ENCODE results near the gene PDSS2.
"Not testable (repeated sequence)": the region's sequence is repeated elsewhere in the genome, so short reads cannot be mapped to it uniquely, and the experiment has no call there.

Gene PDSS2

DNA sequence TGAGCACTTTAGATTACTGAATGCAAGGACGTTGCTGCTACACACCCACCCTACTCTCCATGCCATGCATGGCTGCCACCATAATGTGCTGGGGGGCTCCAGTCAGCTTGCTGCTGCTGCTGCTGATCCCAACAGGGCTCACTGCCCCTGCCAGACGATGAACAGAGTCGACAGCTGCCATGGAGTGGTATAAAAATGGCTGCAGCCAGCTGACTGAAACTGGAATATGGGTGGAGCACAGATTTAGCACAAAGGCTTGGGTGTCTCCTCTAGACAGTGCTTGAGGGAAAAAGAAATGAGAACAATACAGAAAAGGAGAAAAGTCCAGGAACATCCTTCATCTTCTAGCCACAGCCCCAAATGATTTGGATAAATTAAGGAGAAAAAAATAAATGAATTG lies 150.7 kb downstream of the PDSS2 start:
- Histone ChIP-seq H2AFZ (ENCODE audit: low read depth, low read length, severe bottlenecking) (no peak overlapping the region), H3F3A (ENCODE audit: insufficient read depth) (no peaks in the 10 kb centered on the region), H3K9me2 (replicated peaks; ENCODE audit: insufficient read depth, low read length) (no peaks in the 10 kb centered on the region), H3K79me2 (ENCODE audit: insufficient read depth, low read length) (no peaks in the 10 kb centered on the region), H3K4me2 (ENCODE audit: low read depth, low read length, poor library complexity, severe bottlenecking) (no peak overlapping the region), H3K27ac (ENCODE audit: low read depth, low read length) (no peak overlapping the region), H3K27me3 (ENCODE audit: low read length) (no peaks in the 10 kb centered on the region), H3K36me3 (ENCODE audit: low read length) (no peaks in the 10 kb centered on the region), H4K20me1 (ENCODE audit: low read depth, low read length) (no peaks in the 10 kb centered on the region), H3K4me3 (ENCODE audit: insufficient read depth, low read length, poor library complexity, severe bottlenecking) (no peak overlapping the region), H3K9me3 (ENCODE audit: insufficient read depth, low read length) (no peaks in the 10 kb centered on the region), H3K9ac (ENCODE audit: low read length) (no peak overlapping the region)
- TF ChIP-seq, protein P1, sequence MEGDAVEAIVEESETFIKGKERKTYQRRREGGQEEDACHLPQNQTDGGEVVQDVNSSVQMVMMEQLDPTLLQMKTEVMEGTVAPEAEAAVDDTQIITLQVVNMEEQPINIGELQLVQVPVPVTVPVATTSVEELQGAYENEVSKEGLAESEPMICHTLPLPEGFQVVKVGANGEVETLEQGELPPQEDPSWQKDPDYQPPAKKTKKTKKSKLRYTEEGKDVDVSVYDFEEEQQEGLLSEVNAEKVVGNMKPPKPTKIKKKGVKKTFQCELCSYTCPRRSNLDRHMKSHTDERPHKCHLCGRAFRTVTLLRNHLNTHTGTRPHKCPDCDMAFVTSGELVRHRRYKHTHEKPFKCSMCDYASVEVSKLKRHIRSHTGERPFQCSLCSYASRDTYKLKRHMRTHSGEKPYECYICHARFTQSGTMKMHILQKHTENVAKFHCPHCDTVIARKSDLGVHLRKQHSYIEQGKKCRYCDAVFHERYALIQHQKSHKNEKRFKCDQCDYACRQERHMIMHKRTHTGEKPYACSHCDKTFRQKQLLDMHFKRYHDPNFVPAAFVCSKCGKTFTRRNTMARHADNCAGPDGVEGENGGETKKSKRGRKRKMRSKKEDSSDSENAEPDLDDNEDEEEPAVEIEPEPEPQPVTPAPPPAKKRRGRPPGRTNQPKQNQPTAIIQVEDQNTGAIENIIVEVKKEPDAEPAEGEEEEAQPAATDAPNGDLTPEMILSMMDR (IDR thresholded peaks at IDR 0.05; ENCODE audit: insufficient read depth, low read length, poor library complexity, severe bottlenecking) = no peak
- no peak for TF ChIP-seq EZH2phosphoT487 (conservative IDR thresholded peaks at IDR 0.05; ENCODE audit: low read length)

DNA sequence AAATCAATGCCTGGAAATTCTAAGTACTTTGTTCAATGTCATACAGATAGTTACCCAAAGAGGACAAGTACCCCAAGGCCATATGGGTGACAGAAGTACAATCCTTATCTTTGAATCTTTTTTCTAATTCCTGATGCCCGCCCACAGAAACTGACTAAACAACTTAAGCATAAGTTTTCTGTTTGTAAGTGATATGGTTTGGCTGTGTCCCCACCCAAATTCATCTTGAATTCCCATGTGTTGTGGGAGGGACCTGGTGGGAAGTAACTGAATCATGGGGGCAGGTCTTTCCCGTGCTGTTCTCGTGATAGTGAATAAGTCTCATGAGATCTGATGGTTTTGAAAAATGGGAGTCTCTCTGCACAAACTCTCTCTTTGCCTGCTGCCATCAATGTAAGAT lies 153.4 kb downstream of the PDSS2 start:
- not testable (repeated sequence) for H2AFZ ChIP-seq (ENCODE audit: low read depth, low read length, severe bottlenecking); H3K9ac ChIP-seq (ENCODE audit: low read length); H3K9me2 ChIP-seq (replicated peaks; ENCODE audit: insufficient read depth, low read length); H4K20me1 ChIP-seq (ENCODE audit: low read depth, low read length); H3K4me3 ChIP-seq (ENCODE audit: insufficient read depth, low read length, poor library complexity, severe bottlenecking); H3K79me2 ChIP-seq (ENCODE audit: insufficient read depth, low read length); H3K9me3 ChIP-seq (ENCODE audit: insufficient read depth, low read length); H3F3A ChIP-seq (ENCODE audit: insufficient read depth); H3K27me3 ChIP-seq (ENCODE audit: low read length); H3K27ac ChIP-seq (ENCODE audit: low read depth, low read length); H3K4me2 ChIP-seq (ENCODE audit: low read depth, low read length, poor library complexity, severe bottlenecking); H3K36me3 ChIP-seq (ENCODE audit: low read length)

DNA sequence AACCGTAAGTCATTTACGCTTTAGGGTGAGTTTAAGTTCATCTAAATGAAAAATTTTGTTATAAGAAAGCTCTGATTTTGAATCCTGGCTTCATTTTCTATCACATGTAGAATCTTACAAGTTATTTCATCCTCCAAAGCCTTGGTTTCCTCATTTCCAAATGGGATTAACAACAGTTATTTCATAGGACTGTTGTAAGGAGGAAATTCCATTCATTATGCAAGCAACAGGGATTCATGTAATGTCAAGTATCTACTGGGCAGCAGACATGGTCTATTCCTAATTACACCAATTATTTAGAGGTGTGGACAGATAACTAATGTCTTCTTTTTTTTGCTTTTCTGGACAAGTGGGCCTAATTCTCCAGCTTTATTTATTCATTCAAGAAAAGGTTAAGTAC lies 154.0 kb downstream of the PDSS2 start:
- TF ChIP-seq EZH2phosphoT487 (conservative IDR thresholded peaks at IDR 0.05; ENCODE audit: low read length) = no peak
- TF ChIP-seq, protein P1 (IDR thresholded peaks at IDR 0.05; ENCODE audit: insufficient read depth, low read length, poor library complexity, severe bottlenecking) = no peak
- Histone ChIP-seq H3K27ac (ENCODE audit: low read depth, low read length) (no peak overlapping the region), H3K9ac (ENCODE audit: low read length) (no peak overlapping the region), H3K4me2 (ENCODE audit: low read depth, low read length, poor library complexity, severe bottlenecking) (no peak overlapping the region), H2AFZ (ENCODE audit: low read depth, low read length, severe bottlenecking) (no peak overlapping the region), H3K27me3 (ENCODE audit: low read length) (no peaks in the 10 kb centered on the region), H3K79me2 (ENCODE audit: insufficient read depth, low read length) (no peaks in the 10 kb centered on the region), H4K20me1 (ENCODE audit: low read depth, low read length) (no peaks in the 10 kb centered on the region), H3K4me3 (ENCODE audit: insufficient read depth, low read length, poor library complexity, severe bottlenecking) (no peak overlapping the region), H3F3A (ENCODE audit: insufficient read depth) (no peaks in the 10 kb centered on the region), H3K36me3 (ENCODE audit: low read length) (no peaks in the 10 kb centered on the region), H3K9me3 (ENCODE audit: insufficient read depth, low read length) (no peaks in the 10 kb centered on the region), H3K9me2 (replicated peaks; ENCODE audit: insufficient read depth, low read length) (no peaks in the 10 kb centered on the region)

DNA sequence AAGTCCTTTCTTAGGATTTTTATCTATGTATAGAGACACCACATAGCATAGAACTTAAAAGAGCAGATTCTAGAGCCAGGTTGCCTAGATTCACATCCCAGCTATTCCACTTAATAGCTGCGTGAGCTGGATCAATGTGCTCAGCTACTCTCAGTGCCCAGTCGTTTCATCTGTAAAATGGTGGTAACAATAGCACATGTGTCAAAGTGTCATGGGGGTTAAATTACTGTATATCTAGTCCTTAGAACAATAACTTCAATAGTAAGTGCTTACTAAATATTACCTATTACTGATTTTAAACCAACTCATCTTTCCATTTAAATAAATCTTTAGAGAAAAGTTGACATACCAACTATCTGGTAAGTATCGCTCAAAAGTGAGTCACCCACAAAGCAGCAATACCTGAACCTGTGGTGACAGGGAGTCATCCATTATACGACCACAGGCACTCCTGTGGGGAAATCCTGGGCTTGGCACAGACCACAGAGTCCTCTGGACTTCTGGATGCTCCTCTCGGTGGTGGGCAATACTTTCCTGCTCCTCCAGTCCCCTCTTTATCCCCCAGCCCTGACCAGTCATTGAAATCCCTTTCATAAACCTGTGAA lies 154.8 kb downstream of the PDSS2 start:
- H4K20me1 ChIP-seq (ENCODE audit: low read depth, low read length) = no peaks in the 10 kb centered on the region
- no peak overlapping the region for H3K9ac ChIP-seq (ENCODE audit: low read length)
- H3K79me2 ChIP-seq (ENCODE audit: insufficient read depth, low read length) = no peaks in the 10 kb centered on the region
- no peaks in the 10 kb centered on the region for H3K9me3 ChIP-seq (ENCODE audit: insufficient read depth, low read length)
- no peak overlapping the region for H3K4me3 ChIP-seq (ENCODE audit: insufficient read depth, low read length, poor library complexity, severe bottlenecking)
- no peaks in the 10 kb centered on the region for H3F3A ChIP-seq (ENCODE audit: insufficient read depth)
- no peak overlapping the region for H3K27ac ChIP-seq (ENCODE audit: low read depth, low read length)
- H2AFZ ChIP-seq (ENCODE audit: low read depth, low read length, severe bottlenecking) = no peak overlapping the region
- no peaks in the 10 kb centered on the region for H3K36me3 ChIP-seq (ENCODE audit: low read length)
- H3K9me2 ChIP-seq (replicated peaks; ENCODE audit: insufficient read depth, low read length) = no peaks in the 10 kb centered on the region
- H3K4me2 ChIP-seq (ENCODE audit: low read depth, low read length, poor library complexity, severe bottlenecking) = no peak overlapping the region
- TF ChIP-seq, protein P1 (IDR thresholded peaks at IDR 0.05; ENCODE audit: insufficient read depth, low read length, poor library complexity, severe bottlenecking) = no peak
- no peak for TF ChIP-seq EZH2phosphoT487 (conservative IDR thresholded peaks at IDR 0.05; ENCODE audit: low read length)
- H3K27me3 ChIP-seq (ENCODE audit: low read length) = no peaks in the 10 kb centered on the region

Measured in SU-DHL-6 (cell line).